GM12873 (cell line): ENCODE data around the gene DHRS4L2.

Source experiments
- TF ChIP-seq, protein P1 (sequence below): IDR thresholded peaks from 2 replicates; pipeline ENCODE4 v1.5.1; 2012; ENCODE audit warnings: low read depth, mild to moderate bottlenecking, moderate library complexity, low read length, control low read depth; ENCODE audit not compliant: insufficient read depth; ENCODE audit errors: missing control alignments

The DHRS4L2 gene

DNA sequence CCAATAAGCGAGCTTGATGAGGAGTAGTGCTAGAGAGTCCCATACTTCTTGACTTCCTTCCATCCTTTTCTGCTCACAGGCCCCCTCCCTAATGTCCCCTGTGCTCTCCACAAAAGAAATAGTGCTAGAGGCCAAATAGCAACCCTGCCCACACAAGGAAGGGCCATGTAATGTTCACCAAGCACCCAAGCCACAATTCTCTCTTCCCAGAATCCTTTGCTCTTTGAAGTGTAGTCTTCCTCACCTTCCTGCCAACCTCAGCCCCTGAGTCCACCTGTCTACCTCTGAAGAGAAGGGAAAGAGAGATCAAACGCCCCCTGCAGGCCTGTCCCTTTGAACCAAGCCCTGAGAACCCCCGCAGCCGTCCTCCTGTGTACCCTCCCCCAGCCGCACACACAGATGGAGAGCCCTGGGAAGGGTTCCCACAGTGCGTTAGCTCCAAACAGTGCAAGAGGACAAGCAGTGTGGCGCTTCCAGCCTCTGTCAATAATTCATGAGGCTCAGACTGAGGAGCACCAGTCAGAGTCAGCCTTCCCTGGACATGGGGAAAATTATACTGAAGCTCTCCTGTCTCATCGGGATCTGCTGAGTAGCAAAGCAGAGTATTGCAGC, 37.0 kb upstream of the DHRS4L2 start:
- TF ChIP-seq, protein P1, sequence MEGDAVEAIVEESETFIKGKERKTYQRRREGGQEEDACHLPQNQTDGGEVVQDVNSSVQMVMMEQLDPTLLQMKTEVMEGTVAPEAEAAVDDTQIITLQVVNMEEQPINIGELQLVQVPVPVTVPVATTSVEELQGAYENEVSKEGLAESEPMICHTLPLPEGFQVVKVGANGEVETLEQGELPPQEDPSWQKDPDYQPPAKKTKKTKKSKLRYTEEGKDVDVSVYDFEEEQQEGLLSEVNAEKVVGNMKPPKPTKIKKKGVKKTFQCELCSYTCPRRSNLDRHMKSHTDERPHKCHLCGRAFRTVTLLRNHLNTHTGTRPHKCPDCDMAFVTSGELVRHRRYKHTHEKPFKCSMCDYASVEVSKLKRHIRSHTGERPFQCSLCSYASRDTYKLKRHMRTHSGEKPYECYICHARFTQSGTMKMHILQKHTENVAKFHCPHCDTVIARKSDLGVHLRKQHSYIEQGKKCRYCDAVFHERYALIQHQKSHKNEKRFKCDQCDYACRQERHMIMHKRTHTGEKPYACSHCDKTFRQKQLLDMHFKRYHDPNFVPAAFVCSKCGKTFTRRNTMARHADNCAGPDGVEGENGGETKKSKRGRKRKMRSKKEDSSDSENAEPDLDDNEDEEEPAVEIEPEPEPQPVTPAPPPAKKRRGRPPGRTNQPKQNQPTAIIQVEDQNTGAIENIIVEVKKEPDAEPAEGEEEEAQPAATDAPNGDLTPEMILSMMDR = no peak

DNA sequence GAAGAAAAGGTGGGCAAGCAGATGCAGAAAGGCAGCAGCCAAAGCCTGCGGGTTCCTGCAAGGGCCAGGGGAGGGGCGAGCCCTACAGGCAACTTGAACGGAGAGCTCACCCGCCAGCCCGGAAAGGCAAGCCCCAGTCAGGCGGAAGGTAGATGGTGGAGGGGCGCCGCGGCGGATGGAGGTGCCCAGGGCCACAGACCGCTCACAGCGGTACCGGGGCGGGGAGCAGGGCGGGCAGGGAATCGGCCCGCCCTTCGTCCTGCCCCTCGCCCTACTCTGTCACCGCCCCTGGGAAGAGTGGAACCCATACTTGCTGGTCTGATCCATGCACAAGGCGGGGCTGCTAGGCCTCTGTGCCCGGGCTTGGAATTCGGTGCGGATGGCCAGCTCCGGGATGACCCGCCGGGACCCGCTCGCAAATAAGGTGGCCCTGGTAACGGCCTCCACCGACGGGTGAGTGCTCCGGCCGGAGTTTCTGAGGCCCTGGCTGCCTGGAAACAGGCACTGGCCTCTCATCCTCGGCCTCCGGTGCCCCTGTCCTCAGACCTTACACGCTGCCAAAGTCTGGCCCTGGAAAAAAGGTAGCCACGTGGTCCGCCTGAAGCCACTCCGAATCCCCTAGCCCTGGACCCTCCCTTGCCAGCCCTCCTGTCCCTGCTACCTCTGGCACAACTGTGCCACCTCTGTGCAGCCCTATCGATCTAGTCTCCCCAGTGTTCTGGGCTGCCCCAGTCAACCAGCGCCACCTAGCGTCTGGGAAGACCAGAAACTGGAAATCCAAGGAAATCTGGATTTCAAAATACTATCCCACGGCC, 35.1 kb upstream of the DHRS4L2 start, which contains the start of gene DHRS4:
Gene DHRS4 (plus strand): TSS at position 307 of the 815 bp plus-strand sequence. CDS start 19 bp downstream, at position 326.
- TF ChIP-seq, protein P1 = peak; percentile 89

DNA sequence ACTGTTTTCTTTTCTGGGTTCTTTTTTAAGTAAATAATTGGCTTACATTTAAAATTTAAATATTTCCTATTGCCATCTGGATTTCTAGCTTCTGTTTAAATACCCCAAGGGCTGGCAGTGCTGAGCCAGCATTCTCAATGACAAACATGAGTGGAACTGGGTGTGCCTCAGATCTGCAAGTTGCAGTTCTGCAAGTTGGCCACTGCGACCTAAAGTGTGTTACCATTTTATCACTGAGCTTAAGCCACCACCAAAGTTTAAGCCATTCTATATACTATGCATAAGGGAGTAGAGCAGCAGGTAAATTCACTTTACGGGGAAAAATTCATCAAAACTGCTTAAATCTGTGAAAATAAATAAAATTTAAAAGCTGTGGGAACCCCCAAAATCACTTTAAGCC, 11.5 kb upstream of the DHRS4L2 start:
- TF ChIP-seq, protein P1 = peak; percentile 38

DNA sequence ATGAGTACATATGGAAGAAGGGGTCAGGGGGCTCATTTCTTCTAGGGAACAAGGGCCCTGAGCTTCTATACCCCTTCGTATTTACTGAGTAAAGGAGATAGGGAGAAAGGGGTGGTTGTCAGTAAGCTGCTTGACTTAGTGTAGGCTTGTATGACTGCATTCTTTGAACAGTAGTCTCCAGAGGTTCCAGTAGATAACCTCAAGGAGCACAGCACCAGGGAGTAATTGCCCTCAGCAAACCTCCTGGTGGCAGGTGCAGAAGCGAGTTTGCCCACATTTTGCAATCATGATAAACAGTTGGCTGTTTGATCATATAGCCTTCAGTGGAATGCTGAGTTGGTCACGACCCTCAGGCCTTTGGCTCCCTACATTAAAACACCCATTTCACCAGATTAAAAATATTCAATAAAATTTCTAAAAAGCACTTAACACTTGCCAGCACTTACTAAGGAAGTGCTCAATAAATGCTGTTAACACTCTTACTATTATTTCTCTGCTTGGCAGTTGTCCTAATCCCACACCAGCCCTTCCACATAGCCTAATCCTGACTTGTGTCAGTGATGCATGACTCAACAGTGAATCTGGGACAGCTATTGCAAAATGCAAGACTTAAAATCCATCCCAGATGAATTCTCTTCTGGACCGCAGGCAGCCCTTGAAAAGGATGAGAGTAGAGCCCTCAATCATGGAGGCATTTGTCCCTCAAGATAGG, 3.7 kb upstream of the DHRS4L2 start:
- TF ChIP-seq, protein P1 = no peak

DNA sequence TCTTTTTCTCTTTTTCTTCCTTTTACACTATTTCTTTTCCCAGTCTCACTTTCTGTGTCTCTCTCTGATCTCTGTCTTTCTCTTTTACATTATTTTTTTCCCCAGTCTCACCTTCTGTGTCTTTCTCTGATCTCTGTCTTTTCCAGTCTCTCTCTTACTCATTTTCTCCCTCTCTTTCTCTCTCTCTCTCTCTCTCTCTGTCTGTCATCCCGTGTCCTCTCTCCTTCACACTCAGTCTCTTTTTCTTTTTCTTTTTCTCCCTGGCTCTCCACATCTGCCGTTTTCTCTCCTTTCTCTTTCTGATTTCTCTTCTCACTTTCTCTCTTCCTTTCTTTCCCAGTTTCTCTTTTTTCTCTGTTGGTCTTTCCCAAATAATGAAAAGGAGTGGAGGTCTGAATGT, 22.3 kb downstream of the DHRS4L2 start:
- TF ChIP-seq, protein P1 = no peak

DNA sequence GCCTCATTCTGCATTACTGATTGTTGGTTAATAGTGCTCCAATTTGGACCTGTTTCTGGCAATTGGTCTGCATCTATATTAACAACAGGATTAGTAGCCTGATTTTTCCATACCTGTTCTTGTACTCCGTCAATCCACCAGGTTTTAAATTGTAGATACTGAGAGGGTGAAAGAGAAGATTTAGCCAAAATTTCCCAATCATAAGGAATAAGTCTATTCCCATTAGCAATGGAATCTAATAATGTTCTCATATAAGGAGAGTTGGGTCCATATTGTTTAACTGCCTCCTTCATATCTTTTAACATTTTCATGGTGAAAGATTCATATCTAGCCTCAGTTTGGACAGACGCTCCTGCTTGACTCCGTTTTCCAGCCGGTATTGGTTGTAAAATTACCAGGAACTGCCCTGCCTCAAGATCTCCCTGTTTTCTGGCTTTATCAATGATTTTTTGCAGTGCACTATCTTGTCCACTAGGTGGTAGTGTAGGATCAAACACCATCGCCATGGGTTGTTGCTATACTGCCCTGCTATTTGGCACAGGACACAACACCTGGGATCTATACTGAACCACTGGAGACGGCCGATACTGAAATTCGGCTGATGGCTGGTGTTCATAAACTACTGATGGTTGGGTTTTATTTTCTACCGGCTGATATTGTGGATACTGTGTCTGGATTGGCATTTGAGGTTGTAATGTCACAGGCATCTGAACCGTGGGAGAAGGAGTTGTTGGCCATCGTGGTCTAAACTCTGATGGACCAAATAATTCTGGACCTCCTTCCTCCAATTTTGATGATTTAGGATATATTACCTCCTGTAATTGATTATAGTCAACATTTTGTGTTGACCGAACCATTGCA, 25.2 kb downstream of the DHRS4L2 start:
- TF ChIP-seq, protein P1 = peak; percentile 91
